Measurements from ENCODE around the gene DUSP16.

Gene DUSP16

GRCh38 chr12:12440784-12441428 lies 121.8 kb downstream of the DUSP16 start:
- DNase-seq (ENCODE audit: low read depth) = no peak

- no peak for DNase-seq (ENCODE audit: low read depth)
These were observed 123.0 kb downstream of the DUSP16 start for GRCh38 chr12:12439636-12440035.

- no peak for DNase-seq (ENCODE audit: low read depth)
These were observed 125.8 kb downstream of the DUSP16 start for GRCh38 chr12:12436831-12437345.

- no peak for DNase-seq (ENCODE audit: low read depth)
These were observed 129.4 kb downstream of the DUSP16 start for GRCh38 chr12:12433203-12433731.

- DNase-seq (ENCODE audit: low read depth) = no peak
These were observed 130.3 kb downstream of the DUSP16 start for GRCh38 chr12:12432364-12432763.

- DNase-seq (ENCODE audit: low read depth) = no peak
These were observed 133.6 kb downstream of the DUSP16 start for GRCh38 chr12:12428961-12429657.

- no peak for DNase-seq (ENCODE audit: low read depth)
These were observed 134.6 kb downstream of the DUSP16 start for GRCh38 chr12:12428047-12428446.

GRCh38 chr12:12427568-12427967 lies 135.1 kb downstream of the DUSP16 start:
- DNase-seq (ENCODE audit: low read depth) = no peak

GRCh38 chr12:12425616-12426015 lies 137.0 kb downstream of the DUSP16 start:
- DNase-seq (ENCODE audit: low read depth) = no peak

GRCh38 chr12:12425001-12425400 lies 137.7 kb downstream of the DUSP16 start:
- no peak for DNase-seq (ENCODE audit: low read depth)
